GM13977 (cell line): Measurements from ENCODE around the gene STX16.

Experiments
- DNase-seq: peaks from one replicate; pipeline ENCODE4 v3.0.0; 2012; ENCODE audit warnings: low spot score
- CTCF ChIP-seq: IDR thresholded peaks from 2 replicates; pipeline ENCODE4 v1.5.1; 2012; ENCODE audit warnings: mild to moderate bottlenecking, control low read depth; ENCODE audit not compliant: insufficient read depth; ENCODE audit errors: extremely low read depth, missing control alignments
- in situ Hi-C: fragments of 300-500 bp; cut with MboI; formaldehyde crosslinking; loops from one replicate; pipeline ENCODE4 v1.12.0; 2022; ENCODE audit warnings: low sequenced_read_pairs, low pct_unique_long_range_greater_than_20kb, mixed read lengths, inconsistent platforms; ENCODE audit not compliant: unreplicated experiment

Gene STX16

DNA sequence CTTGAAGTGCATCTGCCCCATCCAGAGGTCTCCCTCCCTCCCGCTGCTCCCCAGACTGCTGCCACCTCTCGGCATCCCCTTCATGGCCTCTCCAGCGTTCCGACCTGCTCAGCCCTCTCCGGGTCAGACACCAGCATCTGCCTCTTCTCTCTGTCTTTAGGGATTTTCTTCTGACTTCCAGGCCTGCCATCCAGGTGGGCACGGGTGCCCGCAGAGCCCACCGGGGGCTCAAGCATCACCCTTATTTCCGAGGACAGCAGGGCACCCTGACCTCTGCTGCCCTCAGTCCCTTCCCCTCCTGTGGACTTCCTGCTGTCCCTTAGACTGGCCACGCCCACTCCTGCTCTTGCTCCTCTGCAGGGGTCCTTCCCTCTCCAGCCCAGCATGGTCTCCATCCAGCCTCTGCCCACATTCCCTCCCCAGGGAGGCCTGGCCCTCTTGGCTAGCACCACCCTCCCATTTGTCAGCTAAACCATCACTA is 44.9 kb downstream of the STX16 start:
- TF ChIP-seq CTCF: no peak
- in situ Hi-C loops: loop anchor here (25.0 kb wide), 1 partner anchor 459 kb away; the partner anchor contains the start of gene ANKRD60
- no peak for DNase-seq

GRCh38 chr20:58696411-58696961 is 45.4 kb downstream of the STX16 start:
- no peak for TF ChIP-seq CTCF
- in situ Hi-C loops: loop anchor here (25.0 kb wide), 1 partner anchor 459 kb away; the partner anchor contains the start of gene ANKRD60
- DNase-seq: no peak

DNA sequence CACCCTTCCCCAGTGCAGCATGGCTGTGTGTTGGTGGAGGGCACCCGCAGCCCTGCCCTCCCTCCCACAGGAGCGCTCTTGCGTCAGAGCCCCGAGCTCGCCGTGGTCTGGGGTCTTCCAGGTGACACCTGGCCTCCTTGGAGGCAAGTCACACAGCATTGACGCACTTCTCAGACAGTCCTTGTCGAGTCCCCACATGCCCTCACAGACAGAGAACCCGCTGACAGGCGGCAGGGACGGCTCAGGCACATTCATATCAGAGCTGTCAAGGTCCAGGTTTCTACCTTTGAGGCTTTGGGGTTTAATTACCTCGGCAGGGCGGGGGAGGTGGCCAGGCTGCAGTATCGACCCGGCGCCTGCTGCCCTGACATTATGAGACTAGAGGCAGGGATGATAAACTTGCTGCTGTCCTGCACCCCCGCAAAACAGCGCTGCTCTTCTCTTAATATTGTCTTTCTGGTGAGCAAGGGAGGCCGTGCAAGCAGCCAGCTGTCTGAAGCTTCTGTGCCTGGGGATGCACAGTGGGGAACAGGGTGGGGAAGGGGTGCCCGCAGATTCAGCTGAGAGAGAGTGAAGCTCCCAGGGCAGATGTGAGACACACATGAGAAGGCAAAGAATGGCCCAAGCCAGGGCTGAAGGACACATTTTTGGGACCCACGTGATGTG is 46.3 kb downstream of the STX16 start:
- no peak for TF ChIP-seq CTCF
- DNase-seq: no peak
- in situ Hi-C loops: loop anchor here (25.0 kb wide), 1 partner anchor 460 kb away; the partner anchor contains the start of gene ANKRD60

GRCh38 chr20:58697867-58698703 is 47.0 kb downstream of the STX16 start:
- no peak for DNase-seq

GRCh38 chr20:58698741-58699622 is 47.9 kb downstream of the STX16 start:
- in situ Hi-C loops: loop anchor here (25.0 kb wide), 1 partner anchor 462 kb away; the partner anchor contains the start of gene ANKRD60

More at GRCh38 chr20:58697867-58698703, 47.0 kb downstream of the STX16 start:
- TF ChIP-seq CTCF: no peak
- in situ Hi-C loops: loop anchor here (25.0 kb wide), 1 partner anchor 461 kb away; the partner anchor contains the start of gene ANKRD60

More at GRCh38 chr20:58698741-58699622, 47.9 kb downstream of the STX16 start:
- no peak for TF ChIP-seq CTCF
- DNase-seq: no peak
